K562 (cell line): ENCODE measurements around the gene SPATA2. TPM values are rescaled to one million over a fixed set of nuclear protein-coding genes. Genes with fewer than 3 reads are reported as not detected.
A peak's percentile ranks its signal among the peaks of the same experiment; 100 is the strongest.

ENCODE experiments used
- ATAC-seq: fragments of 200-7000 bp; cut with Tn5 transposase; 3 replicates; pipeline ENCODE4 v1.9.1; 2020; ENCODE audit warnings: moderate library complexity
- BruUV-seq: library from RNA; stranded (reverse); fragments of 400-500 nt; replicated peaks from 2 replicates; lab custom pipeline; 2021; lab: Mats Ljungman, UMichigan
- CTCF ChIA-PET: fragments of 300-600 bp; formaldehyde crosslinking; extraction: SDS; loops from one replicate; lab custom pipeline; 2021; ENCODE audit warnings: low intra/inter-chr PET ratio; lab: Yijun Ruan, JAX
- POLR2A ChIA-PET: fragments of 300-600, 350-650 bp; sonication (Branson Sonifier 250); formaldehyde crosslinking; extraction: SDS; loops from one replicate; lab custom pipeline; 2021; ENCODE audit warnings: antibody characterized with exemption, inconsistent platforms; lab: Yijun Ruan, JAX
- DNase-seq, 4 experiments: peaks; one replicate each; pipeline versions ENCODE4 v3.0.0 to v3.0.0-alpha.2; 2011 to 2018; ENCODE audit warnings: low spot score in 3 of 4, mixed read lengths in 3 of 4; ENCODE audit errors: extremely low read depth in 1 of 4
- FAIRE-seq: peaks from 2 replicates; lab custom pipeline; 2011; peaks lifted over from hg19 to GRCh38; lab: Jason Lieb, UNC
- H2AFZ ChIP-seq: 2 replicates; pipeline ENCODE4 v1.6.0; 2011; ENCODE audit warnings: low read depth, low read length, control low read depth, inconsistent platforms
- H3K27ac ChIP-seq: fragments of 200-600 bp; 3 replicates; pipeline ENCODE4 v1.8.0; 2011; ENCODE audit warnings: low read depth, mild to moderate bottlenecking, control low read depth, inconsistent platforms, low read length, moderate library complexity, mixed read lengths; ENCODE audit errors: extremely low read depth
- H3K27me3 ChIP-seq, 2 experiments: fragments of 300-600 bp in 1 of 2; 2 replicates in 1 of 2; 3 replicates in 1 of 2; pipeline versions ENCODE4 v1.6.0 to v1.8.0; 2011; ENCODE audit warnings: inconsistent platforms in 2 of 2, low read length in 2 of 2, mild to moderate bottlenecking in 1 of 2, mixed read lengths in 1 of 2, moderate library complexity in 1 of 2; ENCODE audit not compliant: control insufficient read depth in 2 of 2, insufficient read depth in 2 of 2
- H3K36me3 ChIP-seq: fragments of 300-600 bp; 3 replicates; pipeline ENCODE4 v1.8.0; 2011; ENCODE audit warnings: mild to moderate bottlenecking, low read length, inconsistent platforms; ENCODE audit not compliant: control insufficient read depth, insufficient read depth
- H3K4me1 ChIP-seq, 2 experiments: fragments of 200-600 bp in 1 of 2; replicated peaks in 1 of 2; 2 replicates in 1 of 2; 3 replicates in 1 of 2; pipeline versions ENCODE4 v1.5.1 to v1.8.0; 2011; ENCODE audit warnings: inconsistent platforms in 2 of 2, low read length in 2 of 2, mild to moderate bottlenecking in 1 of 2, mixed read lengths in 1 of 2, moderate library complexity in 1 of 2; ENCODE audit not compliant: control insufficient read depth in 2 of 2, insufficient read depth in 2 of 2
- H3K4me2 ChIP-seq: 2 replicates; pipeline ENCODE4 v1.6.1; 2011; ENCODE audit warnings: low read length, control low read depth, inconsistent platforms, mixed read lengths; ENCODE audit not compliant: insufficient read depth
- H3K4me3 ChIP-seq: fragments of 200-600 bp; sonication (generic), shearing (Covaris generic); 2 replicates; pipeline ENCODE4 v1.5.1; 2016; ENCODE audit warnings: control low read depth, inconsistent platforms
- H3K79me2 ChIP-seq: fragments of 200-600 bp; 3 replicates; pipeline ENCODE4 v1.8.0; 2011; ENCODE audit warnings: low read length, inconsistent platforms; ENCODE audit not compliant: control insufficient read depth, insufficient read depth
- H3K9ac ChIP-seq, 2 experiments: 2 replicates each; pipeline versions ENCODE4 v1.6.0 to v1.6.1; 2011; ENCODE audit warnings: low read depth in 2 of 2, low read length in 2 of 2, control low read depth in 1 of 2, inconsistent platforms in 1 of 2, mild to moderate bottlenecking in 1 of 2, mixed read lengths in 1 of 2; ENCODE audit not compliant: insufficient read depth in 1 of 2
- H3K9me1 ChIP-seq: one replicate; pipeline ENCODE4 v1.6.0; 2011; ENCODE audit warnings: inconsistent platforms, mild to moderate bottlenecking, low read length, moderate library complexity; ENCODE audit not compliant: control insufficient read depth, insufficient read depth
- H3K9me3 ChIP-seq: replicated peaks from 2 replicates; pipeline ENCODE4 v1.5.1; 2011; ENCODE audit warnings: low read depth, low read length, inconsistent platforms; ENCODE audit not compliant: control insufficient read depth, insufficient read depth
- H4K20me1 ChIP-seq: replicated peaks from 2 replicates; pipeline ENCODE4 v1.6.1; 2011; ENCODE audit warnings: low read length, inconsistent platforms, mixed read lengths; ENCODE audit not compliant: control insufficient read depth, insufficient read depth
- NFIC ChIP-seq: fragments of 450-650 bp; IDR thresholded peaks from 2 replicates; pipeline ENCODE4 v1.6.1; 2017; ENCODE audit warnings: mild to moderate bottlenecking, inconsistent platforms
- XRCC3 ChIP-seq: fragments of 450-650 bp; IDR thresholded peaks from 2 replicates; pipeline ENCODE4 v1.6.1; 2017; ENCODE audit warnings: mild to moderate bottlenecking, moderate library complexity
- WGBS: fragments of 100-300 bp; shearing (Covaris generic); methylation state at CpG from one replicate; pipeline ENCODE4 v1.1.6; 2016; ENCODE audit warnings: low coverage, mixed read lengths; ENCODE audit not compliant: insufficient coverage; ENCODE audit errors: missing lambda C conversion rate; 5-methylcytosine and 5-hydroxymethylcytosine counted together
- in situ Hi-C: fragments of 300-500 bp; cut with MboI; formaldehyde crosslinking; loops from 4 replicates; pipeline ENCODE4 v1.15.0; 2018; ENCODE audit warnings: inconsistent platforms, mixed read lengths
- intact Hi-C: fragments of 100-400 bp; cut with micrococcal nuclease; formaldehyde crosslinking; loops from 2 replicates; pipeline ENCODE4 v1.14.2; 2022
- polyA plus RNA-seq, 8 experiments: library from polyadenylated mRNA; depleted of rRNA in 4 of 8; stranded (reverse) in 5 of 8; unstranded in 3 of 8; fragments of >200 nt; fragmentation: Nextera tagmentation in 2 of 8; fragmentation: Illumina TruSeq in 1 of 8; extraction: Ambion mirVana in 2 of 8; extraction: Trizol in 1 of 8; gene quantifications; 2 replicates each; pipeline versions ENCODE4 v1.2.1 to v1.2.3, GENCODE V29; 2011 to 2014; ENCODE audit warnings: inconsistent platforms in 1 of 8, missing spikeins in 1 of 8
- total RNA-seq, 7 experiments: library from RNA; depleted of rRNA in 6 of 7; stranded (reverse); fragments of >200 nt in 6 of 7; fragmentation: Illumina TruSeq in 2 of 7; extraction: Trizol in 2 of 7; gene quantifications; 2 replicates each; pipeline versions ENCODE4 v1.2.1 to v1.2.3, GENCODE V29; 2011 to 2021; ENCODE audit warnings: low replicate concordance in 1 of 7

SPATA2 gene
- total and polyA plus RNA-seq, 9 of the 15 experiments (the other 6 are each of a cell fraction or from before 2014, with no cell fraction given), result 0.46 to 8.2 (median 2.7) TPM

- DNase-seq (no peak), ATAC-seq (no peak)
- in situ Hi-C loops, result loop anchor here (25.0 kb wide), 1 partner anchor 549 kb away; no protein-coding TSS in a partner anchor
- CTCF ChIA-PET, result interaction anchor here (2.8 to 3.0 kb wide), 2 partner anchors 276 to 553 kb away, joined by 18 to 22 read pairs; no protein-coding TSS in a partner anchor
- Histone ChIP-seq H2AFZ (no peak overlapping the region), H3K9ac (no peak overlapping the region), H3K9me1 (peaks cover 4% of the 10 kb centered on the region), H3K4me1 (peaks cover 0 to 30% of the 10 kb centered on the region in 2 experiments; a peak in 3 of 5 replicates), H3K27me3 (no peaks in the 10 kb centered on the region)
- WGBS, result 79% methylated on average over 19 of the region's 30 CpGs
- TF ChIP-seq NFIC (0 out of 2 replicates have a peak, but pooled peaks have one; percentile 7), XRCC3 (no peak)
- TF ChIP-seq, all 486 proteins: peak for 1
- peaks cover 12% of the 10 kb centered on the region; the same call in 1 of the 2 replicates for H4K20me1 ChIP-seq
- intact Hi-C loops, result no loop called here
- no peaks in the 10 kb centered on the region for H3K9me3 ChIP-seq
- no peak overlapping the region for H3K27ac ChIP-seq
- no peaks in the 10 kb centered on the region for H3K79me2 ChIP-seq
- no peak overlapping the region for H3K4me3 ChIP-seq
- POLR2A ChIA-PET, result interaction anchor here (0.6 to 2.4 kb wide), 5 partner anchors 9 to 295 kb away, joined by 3 to 8 read pairs (median 3); no protein-coding TSS in a partner anchor
- no peak overlapping the region for H3K4me2 ChIP-seq
- no peak for FAIRE-seq
- no TSS peak for BruUV-seq
- H3K36me3 ChIP-seq, result peaks cover 53% of the 10 kb centered on the region; the same call in 2 of the 3 replicates
Measured at GRCh38 chr20:49886571-49887213, 28.6 kb downstream of the SPATA2 start.
